HCT116 (cell line): ENCODE measurements around the gene VIPR2. TPM values are rescaled to one million over a fixed set of nuclear protein-coding genes. Genes with fewer than 3 reads are reported as not detected.
"Not testable (repeated sequence)": the region's sequence is repeated elsewhere in the genome, so short reads cannot be mapped to it uniquely, and the experiment has no call there.

Experiments
- ATAC-seq: fragments of 200-7000 bp; cut with Tn5 transposase; 2 replicates; pipeline ENCODE4 v1.9.1; 2020; ENCODE audit warnings: mild to moderate bottlenecking, moderate library complexity
- BruUV-seq: library from RNA; stranded (reverse); fragments of 400-500 nt; replicated peaks from 2 replicates; lab custom pipeline; 2021; lab: Mats Ljungman, UMichigan
- CTCF ChIA-PET: fragments of 300-600 bp; sonication (Branson Sonifier 250); formaldehyde crosslinking; loops from one replicate; lab custom pipeline; 2021; ENCODE audit warnings: antibody characterized with exemption; lab: Charles Lee
- POLR2A ChIA-PET: fragments of 300-600, 350-600 bp; sonication (Branson Sonifier 250); formaldehyde crosslinking; loops from one replicate; lab custom pipeline; 2021; ENCODE audit warnings: antibody characterized with exemption; lab: Charles Lee
- RAD21 ChIA-PET, 2 experiments: fragments of 300-600 bp; sonication (Branson Sonifier 250); formaldehyde crosslinking; loops; one replicate each; lab custom pipeline; 2023; ENCODE audit warnings: low total read pairs in 2 of 2; ENCODE audit not compliant: uncharacterized antibody in 2 of 2, unreplicated experiment in 2 of 2, low non-redundant PET in 1 of 2; lab: Charles Lee
- DNase-seq: peaks from one replicate; pipeline ENCODE4 v3.0.0-alpha.2; 2010; ENCODE audit warnings: low read depth, low spot score
- H2AFZ ChIP-seq: fragments of 200-600 bp; shearing (Covaris generic), sonication (generic); 2 replicates; pipeline ENCODE4 v1.6.1; 2017; ENCODE audit warnings: low read depth, mixed run types, mixed read lengths, antibody characterized with exemption, low read length; ENCODE audit not compliant: poor library complexity, severe bottlenecking
- H3K27ac ChIP-seq: 2 replicates; pipeline ENCODE4 v1.5.1; 2012; ENCODE audit warnings: low read depth, low read length
- H3K27me3 ChIP-seq: fragments of 200-600 bp; sonication (generic); 2 replicates; pipeline ENCODE4 v1.6.1; 2016; ENCODE audit warnings: mixed run types, low read length, mixed read lengths; ENCODE audit not compliant: insufficient read depth
- H3K36me3 ChIP-seq, 2 experiments: fragments of 200-500 bp in 1 of 2; fragments of 200-600 bp in 1 of 2; sonication (Bioruptor generic) in 1 of 2; sonication (generic) in 1 of 2; 2 replicates each; pipeline versions ENCODE4 v1.5.1 to v1.6.1; 2014 to 2016; ENCODE audit warnings: low read length in 2 of 2, inconsistent platforms in 1 of 2, mixed read lengths in 1 of 2, mixed run types in 1 of 2; ENCODE audit not compliant: insufficient read depth in 2 of 2, control insufficient read depth in 1 of 2
- H3K4me1 ChIP-seq, 2 experiments: fragments of 200-600 bp in 1 of 2; sonication (generic) in 1 of 2; 2 replicates each; pipeline versions ENCODE4 v1.5.1 to v1.6.1; 2012 to 2017; ENCODE audit warnings: low read length in 2 of 2, inconsistent platforms in 1 of 2, mild to moderate bottlenecking in 1 of 2, mixed read lengths in 1 of 2, mixed run types in 1 of 2, moderate library complexity in 1 of 2; ENCODE audit not compliant: insufficient read depth in 2 of 2, control insufficient read depth in 1 of 2
- H3K4me2 ChIP-seq: fragments of 200-600 bp; sonication (generic); 2 replicates; pipeline ENCODE4 v1.6.1; 2017; ENCODE audit warnings: mixed run types, low read length, mixed read lengths
- H3K4me3 ChIP-seq, 2 experiments: fragments of 200-600 bp in 1 of 2; sonication (generic) in 1 of 2; replicated peaks in 1 of 2; 2 replicates each; pipeline ENCODE4 v1.5.1; 2011 to 2016; ENCODE audit warnings: low read length in 2 of 2, control low read depth in 1 of 2, low read depth in 1 of 2, mild to moderate bottlenecking in 1 of 2, mixed read lengths in 1 of 2, mixed run types in 1 of 2
- H3K79me2 ChIP-seq: fragments of 200-600 bp; sonication (generic); 2 replicates; pipeline ENCODE4 v1.6.1; 2017; ENCODE audit warnings: mild to moderate bottlenecking, mixed run types, low read length, moderate library complexity, mixed read lengths; ENCODE audit not compliant: insufficient read depth
- H3K9ac ChIP-seq: fragments of 200-600 bp; sonication (generic); 2 replicates; pipeline ENCODE4 v1.6.1; 2016; ENCODE audit warnings: low read length, mixed read lengths
- H3K9me2 ChIP-seq: fragments of 200-600 bp; sonication (generic), shearing (Covaris generic); 2 replicates; pipeline ENCODE4 v1.6.1; 2017; ENCODE audit warnings: mixed run types, mild to moderate bottlenecking, moderate library complexity; ENCODE audit not compliant: insufficient read depth
- H3K9me3 ChIP-seq, 2 experiments: fragments of 200-500 bp in 1 of 2; fragments of 200-600 bp in 1 of 2; sonication (Bioruptor generic) in 1 of 2; sonication (generic) in 1 of 2; 2 replicates each; pipeline ENCODE4 v1.6.1; 2014 to 2017; ENCODE audit warnings: low read length in 2 of 2, mixed read lengths in 2 of 2, inconsistent platforms in 1 of 2, low read depth in 1 of 2, mild to moderate bottlenecking in 1 of 2, mixed run types in 1 of 2, moderate library complexity in 1 of 2; ENCODE audit not compliant: control insufficient read depth in 1 of 2, insufficient read depth in 1 of 2
- H4K20me1 ChIP-seq: fragments of 200-600 bp; sonication (generic), shearing (Covaris generic); 2 replicates; pipeline ENCODE4 v1.6.1; 2017; ENCODE audit warnings: mixed run types, mild to moderate bottlenecking, moderate library complexity; ENCODE audit not compliant: insufficient read depth
- intact Hi-C: fragments of 100-400 bp; cut with micrococcal nuclease; formaldehyde crosslinking; loops from 2 replicates; pipeline ENCODE4 v1.10.0; 2022
- total RNA-seq: library from RNA; stranded (reverse); gene quantifications from one replicate; pipeline ENCODE4 v1.2.1, GENCODE V29; 2021; ENCODE audit not compliant: unreplicated experiment

The VIPR2 gene
- total RNA-seq, 1 experiment from 2014 or later, result 0.10 TPM

GRCh38 chr7:159101661-159102091, 43.0 kb downstream of the VIPR2 start:
- peaks cover 0 to 17% of the 10 kb centered on the region in 2 experiments; a peak in 2 of 4 replicates for H3K4me1 ChIP-seq
- H3K9me2 ChIP-seq, H3K4me3 ChIP-seq, H3K27me3 ChIP-seq, POLR2A ChIA-PET, H3K27ac ChIP-seq, CTCF ChIA-PET, H3K79me2 ChIP-seq, H3K36me3 ChIP-seq, H3K9ac ChIP-seq, RAD21 ChIA-PET, DNase-seq, ATAC-seq, BruUV-seq, H3K9me3 ChIP-seq, intact Hi-C loops, H2AFZ ChIP-seq, H3K4me2 ChIP-seq, H4K20me1 ChIP-seq: not testable (repeated sequence)

- H3K36me3 ChIP-seq, H2AFZ ChIP-seq, H3K4me2 ChIP-seq, POLR2A ChIA-PET, DNase-seq, intact Hi-C loops, H3K27ac ChIP-seq, CTCF ChIA-PET, H4K20me1 ChIP-seq, H3K27me3 ChIP-seq, RAD21 ChIA-PET, BruUV-seq, ATAC-seq, H3K9me2 ChIP-seq, H3K4me3 ChIP-seq, H3K79me2 ChIP-seq, H3K9ac ChIP-seq, H3K9me3 ChIP-seq: not testable (repeated sequence)
- H3K4me1 ChIP-seq, result peaks cover 0 to 12% of the 10 kb centered on the region in 2 experiments; a peak in 2 of 4 replicates
Measured at GRCh38 chr7:159101083-159101395, 43.6 kb downstream of the VIPR2 start.

- H3K4me3 ChIP-seq, H3K27me3 ChIP-seq, H3K36me3 ChIP-seq, H3K4me2 ChIP-seq, H3K27ac ChIP-seq, H3K79me2 ChIP-seq, H3K9ac ChIP-seq, H3K9me3 ChIP-seq, H2AFZ ChIP-seq, H3K4me1 ChIP-seq, RAD21 ChIA-PET, DNase-seq, BruUV-seq, ATAC-seq, H3K9me2 ChIP-seq, H4K20me1 ChIP-seq, CTCF ChIA-PET, intact Hi-C loops, POLR2A ChIA-PET: not testable (repeated sequence)
Measured at GRCh38 chr7:159100281-159101082, 44.2 kb downstream of the VIPR2 start.
